T-helper 1 cell treated with Interleukin-12 subunit alpha and Interleukin-12 subunit beta and Interleukin-4 antibody, amounts not matched to agents 30 ng/mL and 1 ng/mL, for 36 hours (primary cell): Measurements from ENCODE around the gene KRTAP5-11. TPM values are rescaled to one million over a fixed set of nuclear protein-coding genes. Genes with fewer than 3 reads are reported as not detected.
"Not testable (repeated sequence)": the region's sequence is repeated elsewhere in the genome, so short reads cannot be mapped to it uniquely, and the experiment has no call there.

ENCODE experiments used
- intact Hi-C: fragments of 100-400 bp; cut with micrococcal nuclease; formaldehyde crosslinking; loops from one replicate; pipeline ENCODE4 v1.15.1; 2024
- total RNA-seq: library from RNA; stranded (reverse); gene quantifications from 2 replicates; pipeline ENCODE4 v1.2.3, GENCODE V29; 2022

The KRTAP5-11 gene
- total RNA-seq, 1 donor from 2014 or later = not detected

DNA sequence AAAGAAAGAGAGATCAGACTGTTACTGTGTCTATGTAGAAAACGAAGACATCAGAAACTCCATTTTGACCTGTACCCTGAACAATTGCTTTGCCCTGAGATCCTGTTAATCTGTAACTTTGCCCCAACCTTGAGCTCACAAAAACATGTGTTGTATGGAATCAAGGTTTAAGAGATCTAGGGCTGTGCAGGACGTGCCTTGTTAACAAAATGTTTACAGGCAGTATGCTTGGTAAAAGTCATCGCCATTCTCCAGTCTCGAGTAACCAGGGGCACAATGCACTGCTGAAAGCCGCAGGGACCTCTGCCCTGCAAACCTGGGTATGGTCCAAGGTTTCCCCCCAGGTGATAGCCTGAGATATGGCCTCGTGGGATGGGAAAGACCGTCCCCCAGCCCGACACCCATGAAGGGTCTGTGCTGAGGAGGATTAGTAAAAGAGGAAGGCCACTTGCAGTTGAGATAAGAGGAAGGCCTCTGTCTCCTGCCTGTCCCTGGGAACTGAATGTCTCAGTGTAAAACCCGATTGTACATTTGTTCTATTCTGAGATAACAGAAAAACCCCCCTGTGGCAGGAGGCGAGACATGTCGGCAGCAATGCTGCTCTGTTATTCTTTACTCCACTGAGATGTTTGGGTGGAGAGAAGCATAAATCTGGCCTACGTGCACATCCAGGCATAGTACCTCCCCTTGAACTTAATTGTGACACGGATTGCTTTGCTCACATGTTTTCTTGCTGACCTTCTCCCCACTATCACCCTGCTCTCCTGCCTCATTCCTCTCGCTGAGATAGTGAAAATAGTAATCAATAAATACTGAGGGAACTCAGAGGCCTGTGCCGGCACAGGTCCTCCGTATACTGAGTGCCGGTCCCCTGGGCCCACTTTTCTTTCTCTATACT, 47.7 kb downstream of the KRTAP5-11 start:
- intact Hi-C loops = not testable (repeated sequence)

DNA sequence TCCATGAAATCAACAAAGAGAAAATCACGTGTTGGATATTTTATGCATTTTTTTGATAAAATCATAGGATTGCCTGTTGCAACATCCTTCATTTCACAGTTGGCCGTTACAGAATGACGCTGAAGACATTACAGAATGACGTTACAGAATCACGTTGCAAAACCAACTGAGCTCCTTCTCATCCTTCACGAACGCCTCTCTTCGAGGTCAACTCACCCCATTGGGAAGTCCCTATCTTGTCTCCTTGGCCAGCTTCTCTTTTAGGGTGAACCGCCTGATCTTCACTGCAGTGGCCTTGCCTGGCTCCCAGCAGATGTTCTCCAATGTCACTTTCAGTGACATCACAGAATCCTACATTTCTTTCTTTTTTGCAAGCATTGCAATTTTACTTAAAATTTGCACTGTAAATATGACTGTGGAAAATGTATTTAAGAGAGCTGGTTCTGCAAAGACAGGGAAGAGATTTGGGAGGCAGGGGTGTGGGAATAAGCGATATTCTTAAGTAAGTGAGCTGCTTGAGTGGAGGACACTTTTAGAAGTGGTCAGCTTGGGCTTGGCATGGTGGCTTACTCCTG, 50.6 kb downstream of the KRTAP5-11 start:
- intact Hi-C loops = no loop called here

Other genes with a start within 250 kb of the KRTAP5-11 start
- gene DHCR7, start 134.5 kb downstream of the KRTAP5-11 start, total RNA-seq = 63.9 and 64.5 TPM in 2 replicates
- 120 and 125 TPM in 2 replicates for gene NADSYN1, start 129.7 kb downstream of the KRTAP5-11 start, total RNA-seq
- 0.34 TPM in 1 of 2 replicates, not detected in the other for gene KRTAP5-7, start 55.6 kb downstream of the KRTAP5-11 start, total RNA-seq
- gene KRTAP5-8, start 44.9 kb downstream of the KRTAP5-11 start, total RNA-seq = 0.29 TPM in 1 of 2 replicates, not detected in the other
- 0.24 TPM in 1 of 2 replicates, not detected in the other for gene KRTAP5-9, start 34.5 kb downstream of the KRTAP5-11 start, total RNA-seq
- not detected in 2 replicates for gene KRTAP5-10, start 17.3 kb downstream of the KRTAP5-11 start, total RNA-seq